ENCODE results near the gene DARS1.
"Not testable (repeated sequence)": the region's sequence is repeated elsewhere in the genome, so short reads cannot be mapped to it uniquely, and the experiment has no call there.

The DARS1 gene

DNA sequence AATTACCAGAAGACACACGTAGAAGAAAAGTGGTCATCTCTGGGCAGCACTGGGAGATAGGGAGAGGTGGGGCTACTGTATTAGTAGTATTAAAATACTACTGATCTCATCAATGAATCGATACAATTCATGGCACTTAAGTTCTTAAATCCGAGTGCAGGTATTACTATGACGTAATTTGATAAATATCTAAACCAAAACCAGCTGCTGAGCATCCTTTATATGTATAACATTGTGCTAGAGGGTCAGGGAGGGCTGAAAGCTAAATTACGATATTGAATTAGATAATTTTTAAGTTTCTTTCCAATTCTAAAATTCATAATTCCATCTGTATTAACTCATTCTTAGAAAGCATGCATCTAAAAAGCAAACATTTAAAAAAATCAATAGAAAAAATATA lies 25.3 kb downstream of the DARS1 start:
- Histone ChIP-seq H2BK5ac (ENCODE audit: low read length) (no peak overlapping the region), H3K23ac (ENCODE audit: low read length) (no peak overlapping the region), H4K5ac (ENCODE audit: low read length) (no peak overlapping the region), H2AK5ac (ENCODE audit: low read length) (no peak overlapping the region), H3K4me1 (ENCODE audit: control insufficient read depth, low read depth, low read length) (peaks cover 9% of the 10 kb centered on the region), H3K9ac (ENCODE audit: low read length) (no peak overlapping the region), H3K36me3 (ENCODE audit: control insufficient read depth, insufficient read depth, low read length) (no peaks in the 10 kb centered on the region), H3K4me2 (ENCODE audit: low read length) (no peak overlapping the region), H4K8ac (ENCODE audit: low read depth, low read length) (no peak overlapping the region), H3K27ac (ENCODE audit: low read depth, low read length) (no peak overlapping the region), H2BK15ac (replicated peaks; ENCODE audit: low read depth) (no peak overlapping the region), H3K79me2 (ENCODE audit: control insufficient read depth, insufficient read depth, low read length) (peaks cover 4% of the 10 kb centered on the region), H3K18ac (ENCODE audit: low read length) (no peak overlapping the region), H3K27me3 (ENCODE audit: insufficient read depth, low read length, poor library complexity) (no peaks in the 10 kb centered on the region), H3K4ac (ENCODE audit: low read depth, low read length) (no peak overlapping the region), H2BK120ac (ENCODE audit: low read depth, low read length) (no peak overlapping the region), H3K4me3 (ENCODE audit: low read length) (no peak overlapping the region), H3K79me1 (ENCODE audit: low read length) (peaks cover 2% of the 10 kb centered on the region), H3K56ac (ENCODE audit: low read length) (no peak overlapping the region)
- no CpG with 5 or more reads among the region's 5 CpGs for WGBS (ENCODE audit: extremely low coverage, insufficient coverage, low lambda C conversion rate)
- DNase-seq: no peak

- H3K18ac ChIP-seq (ENCODE audit: low read length); H3K4me3 ChIP-seq (ENCODE audit: low read length); H3K4me1 ChIP-seq (ENCODE audit: control insufficient read depth, low read depth, low read length); H3K23ac ChIP-seq (ENCODE audit: low read length); H4K5ac ChIP-seq (ENCODE audit: low read length); H3K27me3 ChIP-seq (ENCODE audit: insufficient read depth, low read length, poor library complexity); H3K79me1 ChIP-seq (ENCODE audit: low read length); H2BK120ac ChIP-seq (ENCODE audit: low read depth, low read length); H3K27ac ChIP-seq (ENCODE audit: low read depth, low read length); DNase-seq; H3K79me2 ChIP-seq (ENCODE audit: control insufficient read depth, insufficient read depth, low read length); H3K4ac ChIP-seq (ENCODE audit: low read depth, low read length); H3K56ac ChIP-seq (ENCODE audit: low read length); H4K8ac ChIP-seq (ENCODE audit: low read depth, low read length); H2BK5ac ChIP-seq (ENCODE audit: low read length); H2AK5ac ChIP-seq (ENCODE audit: low read length); H3K36me3 ChIP-seq (ENCODE audit: control insufficient read depth, insufficient read depth, low read length); H3K4me2 ChIP-seq (ENCODE audit: low read length); H3K9ac ChIP-seq (ENCODE audit: low read length); H2BK15ac ChIP-seq (replicated peaks; ENCODE audit: low read depth): not testable (repeated sequence)
- WGBS (ENCODE audit: extremely low coverage, insufficient coverage, low lambda C conversion rate): no CpG with 5 or more reads among the region's 6 CpGs
Observed at GRCh38 chr2:135958927-135959326, 26.5 kb downstream of the DARS1 start.

- Histone ChIP-seq H3K4me2 (ENCODE audit: low read length) (no peak overlapping the region), H3K4me3 (ENCODE audit: low read length) (no peak overlapping the region), H2AK5ac (ENCODE audit: low read length) (no peak overlapping the region), H3K56ac (ENCODE audit: low read length) (no peak overlapping the region), H3K27ac (ENCODE audit: low read depth, low read length) (no peak overlapping the region), H2BK5ac (ENCODE audit: low read length) (no peak overlapping the region), H2BK15ac (replicated peaks; ENCODE audit: low read depth) (no peak overlapping the region), H3K4me1 (ENCODE audit: control insufficient read depth, low read depth, low read length) (no peaks in the 10 kb centered on the region), H4K5ac (ENCODE audit: low read length) (no peak overlapping the region), H4K8ac (ENCODE audit: low read depth, low read length) (no peak overlapping the region), H3K36me3 (ENCODE audit: control insufficient read depth, insufficient read depth, low read length) (no peaks in the 10 kb centered on the region), H3K79me1 (ENCODE audit: low read length) (peaks cover 11% of the 10 kb centered on the region), H3K79me2 (ENCODE audit: control insufficient read depth, insufficient read depth, low read length) (peaks cover 3% of the 10 kb centered on the region), H3K23ac (ENCODE audit: low read length) (no peak overlapping the region), H2BK120ac (ENCODE audit: low read depth, low read length) (no peak overlapping the region), H3K9ac (ENCODE audit: low read length) (no peak overlapping the region), H3K27me3 (ENCODE audit: insufficient read depth, low read length, poor library complexity) (no peaks in the 10 kb centered on the region), H3K4ac (ENCODE audit: low read depth, low read length) (no peak overlapping the region), H3K18ac (ENCODE audit: low read length) (no peak overlapping the region)
- no peak for DNase-seq
- WGBS (ENCODE audit: extremely low coverage, insufficient coverage, low lambda C conversion rate): no CpG with 5 or more reads among the region's 5 CpGs
Observed at GRCh38 chr2:135954020-135954601, 31.3 kb downstream of the DARS1 start.

DNA sequence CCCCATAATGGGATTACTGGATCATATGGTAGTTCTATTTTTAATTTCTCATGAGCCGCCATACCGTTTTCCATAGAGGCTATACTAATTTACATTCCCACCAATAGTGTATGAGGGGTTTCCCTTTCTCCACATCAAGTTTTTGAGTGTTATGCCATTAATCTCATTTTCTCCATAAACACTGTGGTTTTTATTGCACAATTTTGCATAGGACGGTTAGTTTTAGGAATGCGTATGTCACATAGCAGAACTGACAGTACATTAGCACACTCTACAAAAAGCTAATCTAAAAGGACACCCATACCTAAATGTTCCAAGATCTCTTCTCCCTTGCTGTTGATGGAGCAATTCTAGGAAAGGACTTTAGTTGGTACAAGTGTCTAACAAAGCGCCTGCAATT lies 32.5 kb downstream of the DARS1 start:
- H3K9ac ChIP-seq (ENCODE audit: low read length): no peak overlapping the region
- H3K79me2 ChIP-seq (ENCODE audit: control insufficient read depth, insufficient read depth, low read length): peaks cover 6% of the 10 kb centered on the region
- no peak overlapping the region for H3K23ac ChIP-seq (ENCODE audit: low read length)
- H3K79me1 ChIP-seq (ENCODE audit: low read length): peaks cover 14% of the 10 kb centered on the region
- no peak overlapping the region for H3K4me3 ChIP-seq (ENCODE audit: low read length)
- H3K27ac ChIP-seq (ENCODE audit: low read depth, low read length): no peak overlapping the region
- H3K56ac ChIP-seq (ENCODE audit: low read length): no peak overlapping the region
- no peak overlapping the region for H3K4ac ChIP-seq (ENCODE audit: low read depth, low read length)
- no peak overlapping the region for H4K8ac ChIP-seq (ENCODE audit: low read depth, low read length)
- no peaks in the 10 kb centered on the region for H3K36me3 ChIP-seq (ENCODE audit: control insufficient read depth, insufficient read depth, low read length)
- no peak overlapping the region for H3K18ac ChIP-seq (ENCODE audit: low read length)
- no peak for DNase-seq
- no peaks in the 10 kb centered on the region for H3K4me1 ChIP-seq (ENCODE audit: control insufficient read depth, low read depth, low read length)
- H2AK5ac ChIP-seq (ENCODE audit: low read length): no peak overlapping the region
- WGBS (ENCODE audit: extremely low coverage, insufficient coverage, low lambda C conversion rate): no CpG with 5 or more reads among the region's 5 CpGs
- no peaks in the 10 kb centered on the region for H3K27me3 ChIP-seq (ENCODE audit: insufficient read depth, low read length, poor library complexity)
- H4K5ac ChIP-seq (ENCODE audit: low read length): no peak overlapping the region
- H2BK120ac ChIP-seq (ENCODE audit: low read depth, low read length): no peak overlapping the region
- H3K4me2 ChIP-seq (ENCODE audit: low read length): no peak overlapping the region
- H2BK5ac ChIP-seq (ENCODE audit: low read length): no peak overlapping the region
- H2BK15ac ChIP-seq (replicated peaks; ENCODE audit: low read depth): no peak overlapping the region

DNA sequence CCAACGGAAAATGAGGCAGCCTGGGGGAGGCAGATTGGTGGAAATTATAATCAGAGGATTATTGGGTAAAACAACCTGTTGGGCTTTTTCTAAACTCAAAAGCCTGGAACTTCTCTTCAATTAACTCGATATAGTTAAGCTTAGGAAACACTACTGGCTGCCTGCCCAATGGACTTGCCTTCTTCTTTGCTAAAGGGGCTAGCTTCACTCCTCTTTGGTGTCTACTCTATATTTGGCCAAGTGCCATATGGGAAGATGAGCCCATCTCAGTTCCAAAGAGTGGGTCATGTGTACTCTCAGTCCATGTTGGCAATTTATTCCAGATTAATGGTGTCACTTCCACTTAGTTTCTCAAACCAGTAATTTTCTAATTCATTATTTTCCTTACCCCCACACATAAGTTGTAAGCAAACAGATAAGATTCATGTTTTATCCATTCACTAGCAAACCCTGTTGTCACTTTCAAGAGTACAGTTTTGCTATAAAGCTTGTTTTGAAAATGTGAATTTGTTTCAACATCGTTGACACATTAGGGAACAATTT lies 34.3 kb downstream of the DARS1 start:
- H3K27me3 ChIP-seq (ENCODE audit: insufficient read depth, low read length, poor library complexity): no peaks in the 10 kb centered on the region
- no peak overlapping the region for H3K27ac ChIP-seq (ENCODE audit: low read depth, low read length)
- no peak overlapping the region for H3K4me3 ChIP-seq (ENCODE audit: low read length)
- no peak overlapping the region for H4K5ac ChIP-seq (ENCODE audit: low read length)
- DNase-seq: no peak
- no peak overlapping the region for H3K56ac ChIP-seq (ENCODE audit: low read length)
- H3K4me1 ChIP-seq (ENCODE audit: control insufficient read depth, low read depth, low read length): no peaks in the 10 kb centered on the region
- no peak overlapping the region for H3K18ac ChIP-seq (ENCODE audit: low read length)
- H3K4me2 ChIP-seq (ENCODE audit: low read length): no peak overlapping the region
- H2AK5ac ChIP-seq (ENCODE audit: low read length): no peak overlapping the region
- H3K79me1 ChIP-seq (ENCODE audit: low read length): peaks cover 14% of the 10 kb centered on the region
- H3K9ac ChIP-seq (ENCODE audit: low read length): no peak overlapping the region
- no peak overlapping the region for H2BK120ac ChIP-seq (ENCODE audit: low read depth, low read length)
- no peak overlapping the region for H4K8ac ChIP-seq (ENCODE audit: low read depth, low read length)
- peaks cover 4% of the 10 kb centered on the region for H3K79me2 ChIP-seq (ENCODE audit: control insufficient read depth, insufficient read depth, low read length)
- no CpG with 5 or more reads among the region's 3 CpGs for WGBS (ENCODE audit: extremely low coverage, insufficient coverage, low lambda C conversion rate)
- H3K4ac ChIP-seq (ENCODE audit: low read depth, low read length): no peak overlapping the region
- no peak overlapping the region for H2BK5ac ChIP-seq (ENCODE audit: low read length)
- no peaks in the 10 kb centered on the region for H3K36me3 ChIP-seq (ENCODE audit: control insufficient read depth, insufficient read depth, low read length)
- no peak overlapping the region for H3K23ac ChIP-seq (ENCODE audit: low read length)
- no peak overlapping the region for H2BK15ac ChIP-seq (replicated peaks; ENCODE audit: low read depth)
